GM19452 (cell line): ENCODE data around the gene ANKRD52.
"Not testable (repeated sequence)": the region's sequence is repeated elsewhere in the genome, so short reads cannot be mapped to it uniquely, and the experiment has no call there.

Experiments used
- ATAC-seq: cut with Tn5 transposase; IDR thresholded peaks from one replicate; pipeline ENCODE4 v1.9.1; 2021; ENCODE audit not compliant: unreplicated experiment

Gene ANKRD52

GRCh38 chr12:56274299-56274698, 16.1 kb upstream of the ANKRD52 start:
- ATAC-seq = no peak

- not testable (repeated sequence) for ATAC-seq
These were observed 14.3 kb upstream of the ANKRD52 start for GRCh38 chr12:56272468-56272867.

- ATAC-seq = no peak
These were observed 12.8 kb upstream of the ANKRD52 start for GRCh38 chr12:56271031-56271430.

GRCh38 chr12:56267443-56268071, 9.4 kb upstream of the ANKRD52 start:
- ATAC-seq = peak; percentile 7

- ATAC-seq = peak; percentile 90
These were observed 8.7 kb upstream of the ANKRD52 start, which contains the start of gene COQ10A for GRCh38 chr12:56266693-56267442. Gene COQ10A (plus strand): TSS chr12:56266942. CDS start chr12:56267119, 177 bp downstream.

GRCh38 chr12:56266068-56266692, 8.0 kb upstream of the ANKRD52 start:
- not testable (repeated sequence) for ATAC-seq

GRCh38 chr12:56262955-56263354, 4.8 kb upstream of the ANKRD52 start:
- not testable (repeated sequence) for ATAC-seq

GRCh38 chr12:56261503-56262232, 3.5 kb upstream of the ANKRD52 start:
- no peak for ATAC-seq

GRCh38 chr12:56260921-56261320, 2.7 kb upstream of the ANKRD52 start:
- no peak for ATAC-seq

GRCh38 chr12:56260380-56260779, 2.2 kb upstream of the ANKRD52 start:
- ATAC-seq = no peak

- ATAC-seq = no peak
These were observed 618 bp upstream of the ANKRD52 start for GRCh38 chr12:56258820-56259183.

GRCh38 chr12:56257491-56258067, 605 bp downstream of the ANKRD52 start:
- ATAC-seq = no peak

- ATAC-seq = no peak
These were observed 1.1 kb downstream of the ANKRD52 start for GRCh38 chr12:56257071-56257470.

- no peak for ATAC-seq
These were observed 1.7 kb downstream of the ANKRD52 start for GRCh38 chr12:56256326-56256960.

- ATAC-seq = no peak
These were observed 2.5 kb downstream of the ANKRD52 start for GRCh38 chr12:56255671-56256070.

- no peak for ATAC-seq
These were observed 5.1 kb downstream of the ANKRD52 start for GRCh38 chr12:56253091-56253490.

- ATAC-seq = no peak
These were observed 5.5 kb downstream of the ANKRD52 start for GRCh38 chr12:56252649-56253048.

- ATAC-seq = no peak
These were observed 9.5 kb downstream of the ANKRD52 start for GRCh38 chr12:56248711-56249110.

GRCh38 chr12:56247923-56248322, 10.3 kb downstream of the ANKRD52 start:
- ATAC-seq = no peak

GRCh38 chr12:56244494-56244893, 13.7 kb downstream of the ANKRD52 start:
- no peak for ATAC-seq
